ENCODE results near the gene DNAH2. TPM values are rescaled to one million over a fixed set of nuclear protein-coding genes. Genes with fewer than 3 reads are reported as not detected.

Gene DNAH2
- total and polyA plus RNA-seq, 2 of the 13 experiments (the other 11 are each of a cell fraction or from before 2014, with no cell fraction given), result not detected

GRCh38 chr17:7856011-7856810 is 138.7 kb downstream of the DNAH2 start (continued):
- no peak for TF ChIP-seq MEF2D (CRISPR knock-in tag; IDR thresholded peaks at IDR 0.05)
- TF ChIP-seq RNF2 (conservative IDR thresholded peaks at IDR 0.05; ENCODE audit: low read depth), result no peak
- no peak for TF ChIP-seq ZFP36L1 (CRISPR knock-in tag; IDR thresholded peaks at IDR 0.05)
- TF ChIP-seq HNRNPL (IDR thresholded peaks at IDR 0.05; ENCODE audit: low read depth, low read length), result 0 out of 2 replicates have a peak, but pooled peaks have one; percentile 38
- no peak for TF ChIP-seq HMG20A (CRISPR knock-in tag; IDR thresholded peaks at IDR 0.05; ENCODE audit: borderline replicate concordance)

DNA sequence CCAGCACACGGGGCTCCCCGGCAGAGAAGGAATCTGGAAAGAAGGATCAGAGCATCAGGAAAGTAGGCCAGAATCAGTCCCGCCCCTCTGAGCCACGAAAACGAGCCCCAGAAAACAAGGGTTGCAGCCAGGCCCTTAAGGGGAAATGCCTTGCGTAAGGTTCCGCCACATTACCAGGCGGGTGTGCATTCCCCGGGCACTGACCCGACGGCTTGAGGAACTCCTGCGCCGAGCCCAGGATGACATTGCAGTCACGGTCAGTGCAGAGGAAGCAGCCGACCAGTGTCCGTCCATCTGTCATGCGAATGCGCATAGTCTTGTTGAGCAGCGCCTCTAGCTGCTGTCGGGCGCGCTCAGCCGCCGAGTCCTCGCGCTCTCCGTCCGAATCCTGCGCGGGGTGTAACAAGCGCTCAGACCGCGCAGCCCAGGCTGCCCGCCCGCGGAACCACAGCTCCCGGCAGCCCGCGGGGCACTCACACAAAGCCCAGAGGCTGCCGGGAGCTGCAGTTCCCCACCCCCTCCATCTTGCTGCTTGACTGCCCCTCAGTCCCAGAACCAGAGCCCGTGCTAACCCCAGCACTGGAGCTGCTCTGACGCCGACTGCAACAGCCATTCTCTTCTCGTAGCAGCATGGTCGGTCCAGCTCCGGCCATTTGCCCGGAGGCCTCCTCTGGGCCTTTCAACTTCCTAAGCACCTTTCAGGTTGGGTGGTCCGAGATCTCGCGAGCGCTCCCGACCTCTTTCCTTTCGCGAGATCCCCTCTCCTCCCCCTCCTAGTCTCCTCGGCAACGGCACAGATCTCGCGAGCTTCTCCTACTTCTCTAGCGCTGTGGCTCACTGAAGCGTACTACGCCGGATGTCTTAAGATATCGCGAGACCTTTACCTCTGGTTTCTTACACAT is 139.5 kb downstream of the DNAH2 start, which contains the start of gene NAA38:
NAA38 (minus strand) TSS at position 749 of the 902 bp plus-strand sequence; CDS start at position 653, 96 bp downstream.
- DNase-seq (ENCODE audit: low spot score) (peak; percentile 99), FAIRE-seq (peak; percentile 99), ATAC-seq (peak; percentile 90)
- Histone ChIP-seq H3K4me2 (ENCODE audit: low read depth, low read length) (peak within 1 kb of the TSS; percentile 98), H3K36me3 (replicated peaks in 1 of 2; ENCODE audit: control insufficient read depth in 1 of 2, insufficient read depth in 2 of 2, low read length in 2 of 2) (peaks cover 5 to 11% of the 10 kb centered on the region in 2 experiments; a peak in 3 of 5 replicates), H4K20me1 (ENCODE audit: insufficient read depth, low read length) (no peaks in the 10 kb centered on the region), H3K79me2 (ENCODE audit: insufficient read depth, low read length) (peaks cover 8% of the 10 kb centered on the region), H3K9ac (ENCODE audit: insufficient read depth, low read depth, low read length) (peak within 1 kb of the TSS; percentile 80), H2AFZ (ENCODE audit: low read length) (peak within 1 kb of the TSS; percentile 88), H3K27ac (ENCODE audit: extremely low read length, insufficient read depth, low read length) (peak within 1 kb of the TSS; percentile 94), H3K27me3 (ENCODE audit: control insufficient read depth in 1 of 2, insufficient read depth in 2 of 2, low read length in 2 of 2) (no peaks in the 10 kb centered on the region; a peak in 1 of 5 replicates), H3K4me3 (replicated peaks in 1 of 3; ENCODE audit: insufficient read depth in 1 of 3, low read depth in 2 of 3, low read length in 3 of 3) (peak within 1 kb of the TSS; percentile 70 to 83 (median 83)), H3K9me3 (ENCODE audit: low read length) (no peaks in the 10 kb centered on the region), H3K4me1 (ENCODE audit: insufficient read depth, low read length) (peaks cover 48% of the 10 kb centered on the region)
- under 1% methylated on average over 27 of the region's 64 CpGs for WGBS (ENCODE audit: low lambda C conversion rate)
- intact Hi-C loops (cut with micrococcal nuclease; ENCODE audit: unreplicated experiment) (loop anchor here (2.0 kb wide), 1 partner anchor 20 kb away; no protein-coding TSS in a partner anchor), in situ Hi-C loops (cut with HindIII; ENCODE audit: extremely low pct_ligation_motif_present, low pct_unique_long_range_greater_than_20kb) (loop anchor here (5.0 kb wide), 1 partner anchor 40 kb away; no protein-coding TSS in a partner anchor)
- BruUV-seq (replicated peaks), result TSS peak; percentile 89
- ChIA-PET POLR2A (interaction anchor here (0.6 to 3.1 kb wide), 20 partner anchors 11 to 563 kb away, joined by 3 to 104 read pairs (median 5); partner anchors contain the start of genes CHD3, CNTROB, KDM6B and RNF227), CTCF (ENCODE audit: low intra/inter-chr PET ratio, low total read pairs) (interaction anchor here (2.0 to 3.3 kb wide), 2 partner anchors 34 to 40 kb away, joined by 9 read pairs; no protein-coding TSS in a partner anchor)
- TF ChIP-seq BRCA1 (CRISPR knock-in tag; IDR thresholded peaks at IDR 0.05) (no peak; the same call in 1 of the 2 replicates), HES4 (CRISPR knock-in tag; IDR thresholded peaks at IDR 0.05; ENCODE audit: borderline replicate concordance) (no peak; the same call in 1 of the 2 replicates), KLF11 (CRISPR knock-in tag; IDR thresholded peaks at IDR 0.05) (no peak), DNMT3B (CRISPR knock-in tag; conservative IDR thresholded peaks at IDR 0.05) (no peak), ZKSCAN8 (CRISPR knock-in tag; IDR thresholded peaks at IDR 0.05; ENCODE audit: borderline replicate concordance) (0 out of 2 replicates have a peak, but pooled peaks have one; percentile 42), STAG1 (CRISPR knock-in tag; IDR thresholded peaks at IDR 0.05) (peak; percentile 77), NCOA2 (CRISPR knock-in tag; IDR thresholded peaks at IDR 0.05) (peak; percentile 45; the same call in 1 of the 2 replicates), SP4 (CRISPR knock-in tag; IDR thresholded peaks at IDR 0.05) (no peak), ZBTB21 (CRISPR knock-in tag; IDR thresholded peaks at IDR 0.05) (no peak), NFKBIZ (CRISPR knock-in tag; IDR thresholded peaks at IDR 0.05) (no peak)
- TF ChIP-seq, protein P1, sequence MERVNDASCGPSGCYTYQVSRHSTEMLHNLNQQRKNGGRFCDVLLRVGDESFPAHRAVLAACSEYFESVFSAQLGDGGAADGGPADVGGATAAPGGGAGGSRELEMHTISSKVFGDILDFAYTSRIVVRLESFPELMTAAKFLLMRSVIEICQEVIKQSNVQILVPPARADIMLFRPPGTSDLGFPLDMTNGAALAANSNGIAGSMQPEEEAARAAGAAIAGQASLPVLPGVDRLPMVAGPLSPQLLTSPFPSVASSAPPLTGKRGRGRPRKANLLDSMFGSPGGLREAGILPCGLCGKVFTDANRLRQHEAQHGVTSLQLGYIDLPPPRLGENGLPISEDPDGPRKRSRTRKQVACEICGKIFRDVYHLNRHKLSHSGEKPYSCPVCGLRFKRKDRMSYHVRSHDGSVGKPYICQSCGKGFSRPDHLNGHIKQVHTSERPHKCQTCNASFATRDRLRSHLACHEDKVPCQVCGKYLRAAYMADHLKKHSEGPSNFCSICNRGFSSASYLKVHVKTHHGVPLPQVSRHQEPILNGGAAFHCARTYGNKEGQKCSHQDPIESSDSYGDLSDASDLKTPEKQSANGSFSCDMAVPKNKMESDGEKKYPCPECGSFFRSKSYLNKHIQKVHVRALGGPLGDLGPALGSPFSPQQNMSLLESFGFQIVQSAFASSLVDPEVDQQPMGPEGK (CRISPR knock-in tag; IDR thresholded peaks at IDR 0.05), result peak; percentile 38; the same call in 1 of the 2 replicates
- TF ChIP-seq, protein P2, sequence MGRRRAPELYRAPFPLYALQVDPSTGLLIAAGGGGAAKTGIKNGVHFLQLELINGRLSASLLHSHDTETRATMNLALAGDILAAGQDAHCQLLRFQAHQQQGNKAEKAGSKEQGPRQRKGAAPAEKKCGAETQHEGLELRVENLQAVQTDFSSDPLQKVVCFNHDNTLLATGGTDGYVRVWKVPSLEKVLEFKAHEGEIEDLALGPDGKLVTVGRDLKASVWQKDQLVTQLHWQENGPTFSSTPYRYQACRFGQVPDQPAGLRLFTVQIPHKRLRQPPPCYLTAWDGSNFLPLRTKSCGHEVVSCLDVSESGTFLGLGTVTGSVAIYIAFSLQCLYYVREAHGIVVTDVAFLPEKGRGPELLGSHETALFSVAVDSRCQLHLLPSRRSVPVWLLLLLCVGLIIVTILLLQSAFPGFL (CRISPR knock-in tag; IDR thresholded peaks at IDR 0.05), result no peak
